HG03558 (cell line): ENCODE data around the gene CLEC12A.
A peak's percentile ranks its signal among the peaks of the same experiment; 100 is the strongest.
"Not testable (repeated sequence)": the region's sequence is repeated elsewhere in the genome, so short reads cannot be mapped to it uniquely, and the experiment has no call there.

Experiments
- ATAC-seq: cut with Tn5 transposase; IDR thresholded peaks from one replicate; pipeline ENCODE4 v1.9.1; 2021; ENCODE audit warnings: moderate number of reproducible peaks; ENCODE audit not compliant: unreplicated experiment; ENCODE audit errors: extremely low read depth

The CLEC12A gene

GRCh38 chr12:9971181-9971580 is at the start of gene CLEC12A:
Gene CLEC12A, plus strand, starts transcription at chr12:9971409. Its CDS starts 188 bp downstream, at chr12:9971597.
- ATAC-seq, result no peak

- ATAC-seq, result no peak
Observed at GRCh38 chr12:9922429-9922828, 48.8 kb upstream of the CLEC12A start.

GRCh38 chr12:9925705-9926393 is 45.4 kb upstream of the CLEC12A start:
- no peak for ATAC-seq

- no peak for ATAC-seq
Observed at GRCh38 chr12:9926876-9927275, 44.3 kb upstream of the CLEC12A start.

GRCh38 chr12:9928607-9929006 is 42.6 kb upstream of the CLEC12A start:
- ATAC-seq, result no peak

- ATAC-seq, result no peak
Observed at GRCh38 chr12:9931245-9931644, 40.0 kb upstream of the CLEC12A start.

- no peak for ATAC-seq
Observed at GRCh38 chr12:9932270-9932669, 38.9 kb upstream of the CLEC12A start, which contains the start of gene CLEC2A. Gene CLEC2A, minus strand, starts transcription at chr12:9932370. Its CDS starts 41 bp downstream, at chr12:9932329.

- ATAC-seq, result no peak
Observed at GRCh38 chr12:9933958-9934357, 37.3 kb upstream of the CLEC12A start.

GRCh38 chr12:9935026-9935425 is 36.2 kb upstream of the CLEC12A start:
- no peak for ATAC-seq

- ATAC-seq, result no peak
Observed at GRCh38 chr12:9936591-9936990, 34.6 kb upstream of the CLEC12A start.

GRCh38 chr12:9940375-9940774 is 30.8 kb upstream of the CLEC12A start:
- ATAC-seq, result no peak

- no peak for ATAC-seq
Observed at GRCh38 chr12:9941838-9942237, 29.4 kb upstream of the CLEC12A start.

- ATAC-seq, result no peak
Observed at GRCh38 chr12:9943240-9943639, 28.0 kb upstream of the CLEC12A start.

GRCh38 chr12:9944391-9944790 is 26.8 kb upstream of the CLEC12A start:
- ATAC-seq, result no peak

- no peak for ATAC-seq
Observed at GRCh38 chr12:9947674-9948073, 23.5 kb upstream of the CLEC12A start.

GRCh38 chr12:9948606-9949296 is 22.5 kb upstream of the CLEC12A start:
- peak; percentile 92 for ATAC-seq

- no peak for ATAC-seq
Observed at GRCh38 chr12:9951026-9951675, 20.1 kb upstream of the CLEC12A start.

- ATAC-seq, result not testable (repeated sequence)
Observed at GRCh38 chr12:9952954-9953729, 18.1 kb upstream of the CLEC12A start.

- ATAC-seq, result no peak
Observed at GRCh38 chr12:9957834-9958233, 13.4 kb upstream of the CLEC12A start.

GRCh38 chr12:9960590-9960989 is 10.6 kb upstream of the CLEC12A start:
- no peak for ATAC-seq
